Bronchial epithelial cell (primary cell): Measurements from ENCODE around the gene USH2A. TPM values are rescaled to one million over a fixed set of nuclear protein-coding genes. Genes with fewer than 3 reads are reported as not detected.

Experiments used
- DNase-seq: peaks from one replicate; pipeline ENCODE4 v3.0.0-alpha.2; 2010; ENCODE audit warnings: low read depth
- FAIRE-seq: peaks from 2 replicates; lab custom pipeline; 2011; peaks lifted over from hg19 to GRCh38; lab: Jason Lieb, UNC
- H3K27me3 ChIP-seq: 2 replicates; pipeline ENCODE4 v1.5.1; 2011; ENCODE audit warnings: low read length; ENCODE audit not compliant: control insufficient read depth, insufficient read depth
- H3K36me3 ChIP-seq: 2 replicates; pipeline ENCODE4 v1.5.1; 2011; ENCODE audit warnings: low read length; ENCODE audit not compliant: control insufficient read depth, insufficient read depth
- H3K4me3 ChIP-seq: 2 replicates; pipeline ENCODE4 v1.5.1; 2011; ENCODE audit warnings: mild to moderate bottlenecking, low read depth, low read length, control low read depth
- CTCF ChIP-seq: IDR thresholded peaks from 2 replicates; pipeline ENCODE4 v1.5.1; 2011; ENCODE audit warnings: mild to moderate bottlenecking, moderate library complexity, low read length, control low read depth, inconsistent platforms; ENCODE audit not compliant: insufficient read depth, severe bottlenecking
- total RNA-seq: library from RNA; depleted of rRNA; stranded (reverse); fragments of >200 nt; gene quantifications from 2 replicates; pipeline ENCODE4 v1.2.1, GENCODE V29; 2014

USH2A gene
- total RNA-seq, 1 donor from 2014 or later, result not detected

GRCh38 chr1:215911406-215911968, 511.8 kb downstream of the USH2A start:
- FAIRE-seq, result no peak
- TF ChIP-seq CTCF, result no peak
- DNase-seq, result no peak
- Histone ChIP-seq H3K4me3 (no peak overlapping the region), H3K27me3 (no peaks in the 10 kb centered on the region), H3K36me3 (no peaks in the 10 kb centered on the region)

GRCh38 chr1:215905493-215906115, 517.6 kb downstream of the USH2A start:
- FAIRE-seq (no peak), DNase-seq (no peak)
- Histone ChIP-seq H3K36me3 (no peaks in the 10 kb centered on the region), H3K27me3 (no peaks in the 10 kb centered on the region), H3K4me3 (no peak overlapping the region)
- TF ChIP-seq CTCF, result no peak

GRCh38 chr1:215900684-215901083, 522.6 kb downstream of the USH2A start:
- DNase-seq, result no peak
- FAIRE-seq, result no peak
- Histone ChIP-seq H3K36me3 (no peaks in the 10 kb centered on the region), H3K27me3 (no peaks in the 10 kb centered on the region), H3K4me3 (no peak overlapping the region)
- TF ChIP-seq CTCF, result no peak

- FAIRE-seq, result no peak
- TF ChIP-seq CTCF, result no peak
These were observed 523.3 kb downstream of the USH2A start for GRCh38 chr1:215899901-215900300.

GRCh38 chr1:215895893-215896292, 527.4 kb downstream of the USH2A start:
- H3K36me3 ChIP-seq, result no peaks in the 10 kb centered on the region
- FAIRE-seq, result no peak
- TF ChIP-seq CTCF, result no peak
- DNase-seq, result no peak
- no peak overlapping the region for H3K4me3 ChIP-seq
- H3K27me3 ChIP-seq, result no peaks in the 10 kb centered on the region

More at GRCh38 chr1:215899901-215900300, 523.3 kb downstream of the USH2A start:
- Histone ChIP-seq H3K36me3 (no peaks in the 10 kb centered on the region), H3K27me3 (no peaks in the 10 kb centered on the region), H3K4me3 (no peak overlapping the region)
- DNase-seq, result no peak

GRCh38 chr1:215895276-215895675, 528.0 kb downstream of the USH2A start:
- H3K36me3 ChIP-seq, result no peaks in the 10 kb centered on the region
- FAIRE-seq, result no peak

More at GRCh38 chr1:215895276-215895675, 528.0 kb downstream of the USH2A start:
- no peak overlapping the region for H3K4me3 ChIP-seq
- H3K27me3 ChIP-seq, result no peaks in the 10 kb centered on the region
- no peak for TF ChIP-seq CTCF
- no peak for DNase-seq
